GM13976 (cell line): ENCODE results near the gene ZIM2.

Source experiments
- DNase-seq: peaks from one replicate; pipeline ENCODE4 v3.0.0; 2012; ENCODE audit warnings: low spot score
- in situ Hi-C: fragments of 300-500 bp; cut with MboI; formaldehyde crosslinking; loops from one replicate; pipeline ENCODE4 v1.12.0; 2022; ENCODE audit warnings: low sequenced_read_pairs, mixed read lengths, inconsistent platforms; ENCODE audit not compliant: unreplicated experiment
- TF ChIP-seq, protein P1 (sequence below): IDR thresholded peaks from 2 replicates; pipeline ENCODE4 v1.5.1; 2012; ENCODE audit warnings: borderline replicate concordance, mild to moderate bottlenecking; ENCODE audit not compliant: insufficient read depth; ENCODE audit errors: extremely low read depth, missing control alignments, control extremely low read depth

Gene ZIM2

GRCh38 chr19:56874530-56874929 is 34.0 kb upstream of the ZIM2 start:
- TF ChIP-seq, protein P1, sequence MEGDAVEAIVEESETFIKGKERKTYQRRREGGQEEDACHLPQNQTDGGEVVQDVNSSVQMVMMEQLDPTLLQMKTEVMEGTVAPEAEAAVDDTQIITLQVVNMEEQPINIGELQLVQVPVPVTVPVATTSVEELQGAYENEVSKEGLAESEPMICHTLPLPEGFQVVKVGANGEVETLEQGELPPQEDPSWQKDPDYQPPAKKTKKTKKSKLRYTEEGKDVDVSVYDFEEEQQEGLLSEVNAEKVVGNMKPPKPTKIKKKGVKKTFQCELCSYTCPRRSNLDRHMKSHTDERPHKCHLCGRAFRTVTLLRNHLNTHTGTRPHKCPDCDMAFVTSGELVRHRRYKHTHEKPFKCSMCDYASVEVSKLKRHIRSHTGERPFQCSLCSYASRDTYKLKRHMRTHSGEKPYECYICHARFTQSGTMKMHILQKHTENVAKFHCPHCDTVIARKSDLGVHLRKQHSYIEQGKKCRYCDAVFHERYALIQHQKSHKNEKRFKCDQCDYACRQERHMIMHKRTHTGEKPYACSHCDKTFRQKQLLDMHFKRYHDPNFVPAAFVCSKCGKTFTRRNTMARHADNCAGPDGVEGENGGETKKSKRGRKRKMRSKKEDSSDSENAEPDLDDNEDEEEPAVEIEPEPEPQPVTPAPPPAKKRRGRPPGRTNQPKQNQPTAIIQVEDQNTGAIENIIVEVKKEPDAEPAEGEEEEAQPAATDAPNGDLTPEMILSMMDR: no peak
- in situ Hi-C loops: no loop called here
- DNase-seq: no peak

- in situ Hi-C loops: no loop called here
- TF ChIP-seq, protein P1: no peak
- no peak for DNase-seq
Measured at GRCh38 chr19:56873493-56873892, 33.0 kb upstream of the ZIM2 start.

DNA sequence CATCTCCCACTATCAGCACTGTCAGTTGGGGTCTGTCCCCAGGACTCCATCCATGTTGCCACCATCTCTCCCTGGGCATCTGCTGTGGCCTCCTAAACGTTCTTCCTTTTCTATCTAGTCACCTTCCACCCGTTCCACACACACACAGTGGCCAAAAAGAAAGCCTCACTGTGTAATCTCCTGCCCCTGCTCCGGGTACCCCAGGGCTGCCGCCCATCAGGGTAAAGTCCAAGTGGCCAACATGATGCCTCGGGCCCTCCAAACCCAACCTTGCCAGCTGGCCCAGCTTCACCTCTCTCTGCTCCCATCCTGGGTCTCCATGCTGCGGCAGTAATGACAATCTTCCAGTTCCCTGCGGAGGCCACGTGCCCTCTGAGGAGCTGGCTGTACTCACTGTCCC is 29.4 kb upstream of the ZIM2 start:
- no peak for DNase-seq
- TF ChIP-seq, protein P1: no peak
- in situ Hi-C loops: no loop called here

DNA sequence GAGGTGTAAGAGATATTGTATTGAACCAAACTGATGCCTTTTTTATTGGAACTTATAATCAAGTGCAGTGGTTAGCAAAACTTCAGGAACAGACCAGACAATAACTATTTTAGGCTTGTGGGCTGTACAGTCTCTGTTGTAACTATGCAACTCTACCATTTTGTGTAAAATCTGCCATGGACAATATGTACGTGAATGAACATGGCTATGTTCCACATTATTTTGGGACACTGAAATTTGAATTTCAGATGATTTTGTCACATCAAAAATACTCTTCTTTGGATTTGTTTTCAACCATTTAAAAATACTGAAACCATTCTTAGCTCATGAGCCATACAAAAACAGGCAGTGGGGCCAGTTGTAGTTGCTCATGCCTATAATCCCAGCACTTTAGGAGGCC is 27.9 kb upstream of the ZIM2 start:
- TF ChIP-seq, protein P1: no peak
- in situ Hi-C loops: no loop called here
- no peak for DNase-seq

DNA sequence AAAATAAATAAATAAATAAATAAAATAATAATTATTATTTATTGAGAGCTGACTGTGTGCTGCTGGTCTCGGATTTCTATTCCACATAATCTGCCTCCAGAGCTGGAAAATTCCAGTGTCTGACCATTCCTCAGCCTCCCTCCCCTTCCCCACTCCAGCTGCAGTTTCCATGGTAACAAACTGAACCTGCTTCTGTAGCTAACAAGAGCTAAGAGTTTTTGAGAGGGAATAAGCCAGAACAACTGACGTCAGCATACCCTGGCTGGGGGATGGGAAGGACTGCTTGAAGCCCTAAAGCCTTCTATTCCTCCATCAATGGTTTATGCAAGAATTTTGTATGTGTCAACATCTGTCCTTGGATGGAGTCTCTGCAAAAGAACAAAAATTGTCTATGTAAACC is 26.0 kb upstream of the ZIM2 start:
- TF ChIP-seq, protein P1: no peak
- in situ Hi-C loops: no loop called here
- DNase-seq: no peak

DNA sequence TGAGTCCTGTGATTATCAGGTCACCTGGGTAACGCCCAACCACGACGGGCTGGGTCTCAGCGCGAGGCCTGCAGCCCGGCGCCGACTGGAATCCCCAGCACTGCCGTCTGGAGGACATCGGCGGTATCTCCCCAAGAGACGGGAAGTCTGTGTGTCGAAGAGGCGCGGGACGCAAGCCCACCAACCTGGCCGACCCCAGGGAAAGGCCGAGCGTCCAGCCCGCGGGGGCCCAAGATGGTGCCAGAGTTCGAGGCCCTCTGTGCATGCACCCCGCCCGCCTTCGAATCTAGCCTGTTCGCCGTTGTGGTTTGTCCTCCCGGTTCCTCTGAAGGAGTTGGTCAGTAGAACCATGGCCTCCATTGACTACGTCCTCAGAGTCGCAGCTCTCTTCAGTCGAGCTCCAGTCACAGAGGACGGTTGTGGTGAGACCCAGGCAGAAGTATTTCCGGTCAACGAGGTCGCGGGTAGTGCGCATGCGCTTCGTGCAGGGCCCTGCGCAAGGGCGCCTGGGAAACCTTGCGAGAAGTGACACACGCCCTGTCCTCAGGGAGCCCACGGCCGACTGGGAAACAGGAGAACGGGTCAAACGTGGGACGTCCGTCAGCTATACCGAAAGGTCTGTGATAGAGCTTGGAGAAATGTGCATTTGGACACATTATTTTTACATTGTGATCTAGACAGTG is 24.1 kb upstream of the ZIM2 start:
- DNase-seq: no peak
- TF ChIP-seq, protein P1: no peak
- in situ Hi-C loops: no loop called here
